Smooth muscle cell (in vitro differentiated cells): Measurements from ENCODE around the gene STK11. TPM values are rescaled to one million over a fixed set of nuclear protein-coding genes. Genes with fewer than 3 reads are reported as not detected.

Experiments used
- DNase-seq: peaks from one replicate; lab custom pipeline; 2025; ENCODE audit not compliant: unreplicated experiment; lab: John Stamatoyannopoulos, UW
- H2AFZ ChIP-seq: fragments of 200-600 bp; sonication (generic); 2 replicates; pipeline ENCODE4 v1.6.0; 2016; ENCODE audit warnings: antibody characterized with exemption, low read depth, mild to moderate bottlenecking
- H3F3A ChIP-seq: fragments of 200-600 bp; sonication (generic); 2 replicates; pipeline ENCODE4 v1.6.0; 2017; ENCODE audit warnings: antibody characterized with exemption, low read depth
- H3K27ac ChIP-seq: fragments of 200-600 bp; sonication (generic); 2 replicates; pipeline ENCODE4 v1.5.1; 2016; ENCODE audit warnings: low read depth, mild to moderate bottlenecking
- H3K27me3 ChIP-seq: fragments of 200-600 bp; sonication (generic); 2 replicates; pipeline ENCODE4 v1.6.1; 2016; ENCODE audit warnings: low read depth, mild to moderate bottlenecking
- H3K36me3 ChIP-seq: fragments of 200-600 bp; sonication (generic); 2 replicates; pipeline ENCODE4 v1.5.1; 2016; ENCODE audit warnings: low read depth
- H3K4me1 ChIP-seq: fragments of 200-600 bp; sonication (generic); 2 replicates; pipeline ENCODE4 v1.5.1; 2016; ENCODE audit warnings: low read depth
- H3K4me2 ChIP-seq: fragments of 200-600 bp; sonication (generic); 2 replicates; pipeline ENCODE4 v1.6.0; 2016; ENCODE audit warnings: mild to moderate bottlenecking
- H3K4me3 ChIP-seq: fragments of 200-600 bp; sonication (generic); 2 replicates; pipeline ENCODE4 v1.5.1; 2016; ENCODE audit warnings: mild to moderate bottlenecking
- H3K79me2 ChIP-seq: fragments of 200-600 bp; sonication (generic); 2 replicates; pipeline ENCODE4 v1.6.0; 2016; ENCODE audit warnings: low read depth, mild to moderate bottlenecking
- H3K9ac ChIP-seq: fragments of 200-600 bp; sonication (generic); 2 replicates; pipeline ENCODE4 v1.6.0; 2016; ENCODE audit warnings: low read depth
- H3K9me3 ChIP-seq: fragments of 200-600 bp; sonication (generic); replicated peaks from 2 replicates; pipeline ENCODE4 v1.5.1; 2016; ENCODE audit warnings: low read depth
- H4K20me1 ChIP-seq: fragments of 200-600 bp; sonication (generic); 2 replicates; pipeline ENCODE4 v1.6.0; 2016; ENCODE audit warnings: low read depth
- CTCF ChIP-seq: fragments of 200-600 bp; sonication (generic); IDR thresholded peaks from 2 replicates; pipeline ENCODE4 v1.5.1; 2017; ENCODE audit warnings: borderline replicate concordance, mild to moderate bottlenecking, antibody characterized with exemption; ENCODE audit not compliant: insufficient read depth, poor library complexity, severe bottlenecking
- WGBS: methylation state at CpG from one replicate; pipeline ENCODE4 v1.1.7; 2016; ENCODE audit warnings: low lambda C conversion rate; 5-methylcytosine and 5-hydroxymethylcytosine counted together
- polyA plus RNA-seq: library from polyadenylated mRNA; unstranded; fragments of >200 nt; fragmentation: Nextera tagmentation; extraction: Ambion mirVana; gene quantifications from 2 replicates; pipeline ENCODE4 v1.2.1, GENCODE V29; 2016
- total RNA-seq: library from RNA; depleted of rRNA; stranded (reverse); fragments of >200 nt; gene quantifications from 2 replicates; pipeline ENCODE4 v1.2.3, GENCODE V29; 2014

STK11 gene
- total and polyA plus RNA-seq, 2 experiments from 2014 or later: 23.6 to 62.3 TPM

DNA sequence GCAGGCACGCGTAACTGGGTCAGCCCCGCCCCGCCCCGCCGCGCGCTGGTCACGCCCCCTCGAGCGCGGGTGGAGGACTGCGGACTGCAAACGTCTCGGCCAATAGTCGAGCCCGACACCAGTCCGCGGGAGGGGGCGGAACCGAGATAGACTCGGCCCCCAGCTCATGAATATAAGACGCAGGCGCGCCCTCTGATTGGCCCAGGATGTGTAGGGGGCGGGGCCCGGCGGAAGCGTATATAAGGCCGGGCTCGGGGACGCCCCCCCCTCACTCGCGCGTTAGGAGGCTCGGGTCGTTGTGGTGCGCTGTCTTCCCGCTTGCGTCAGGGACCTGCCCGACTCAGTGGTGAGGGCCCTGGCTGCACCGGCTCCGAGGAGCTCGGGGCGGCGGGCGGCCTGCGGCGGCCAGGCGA lies 63.5 kb downstream of the STK11 start, which contains the start of gene CIRBP:
Gene CIRBP (plus strand): TSS at position 268 of the 413 bp plus-strand sequence. CDS start 1,602 bp downstream, outside the sequence.
- peaks cover 43% of the 10 kb centered on the region for H3K79me2 ChIP-seq
- H4K20me1 ChIP-seq: peaks cover 50% of the 10 kb centered on the region
- peaks cover 48% of the 10 kb centered on the region for H3K4me1 ChIP-seq
- H3K4me3 ChIP-seq: peak within 1 kb of the TSS; percentile 67
- no peaks in the 10 kb centered on the region for H3K9me3 ChIP-seq
- under 1% methylated on average over 26 of the region's 50 CpGs for WGBS
- H2AFZ ChIP-seq: no peak within 1 kb of the TSS
- H3F3A ChIP-seq: peaks cover 54% of the 10 kb centered on the region
- peak within 1 kb of the TSS; percentile 91 for H3K4me2 ChIP-seq
- H3K36me3 ChIP-seq: peaks cover 8% of the 10 kb centered on the region
- H3K27me3 ChIP-seq: no peaks in the 10 kb centered on the region
- H3K9ac ChIP-seq: peak within 1 kb of the TSS; percentile 89
- TF ChIP-seq CTCF: no peak
- H3K27ac ChIP-seq: peak within 1 kb of the TSS; percentile 94
- peak; percentile 97 for DNase-seq

DNA sequence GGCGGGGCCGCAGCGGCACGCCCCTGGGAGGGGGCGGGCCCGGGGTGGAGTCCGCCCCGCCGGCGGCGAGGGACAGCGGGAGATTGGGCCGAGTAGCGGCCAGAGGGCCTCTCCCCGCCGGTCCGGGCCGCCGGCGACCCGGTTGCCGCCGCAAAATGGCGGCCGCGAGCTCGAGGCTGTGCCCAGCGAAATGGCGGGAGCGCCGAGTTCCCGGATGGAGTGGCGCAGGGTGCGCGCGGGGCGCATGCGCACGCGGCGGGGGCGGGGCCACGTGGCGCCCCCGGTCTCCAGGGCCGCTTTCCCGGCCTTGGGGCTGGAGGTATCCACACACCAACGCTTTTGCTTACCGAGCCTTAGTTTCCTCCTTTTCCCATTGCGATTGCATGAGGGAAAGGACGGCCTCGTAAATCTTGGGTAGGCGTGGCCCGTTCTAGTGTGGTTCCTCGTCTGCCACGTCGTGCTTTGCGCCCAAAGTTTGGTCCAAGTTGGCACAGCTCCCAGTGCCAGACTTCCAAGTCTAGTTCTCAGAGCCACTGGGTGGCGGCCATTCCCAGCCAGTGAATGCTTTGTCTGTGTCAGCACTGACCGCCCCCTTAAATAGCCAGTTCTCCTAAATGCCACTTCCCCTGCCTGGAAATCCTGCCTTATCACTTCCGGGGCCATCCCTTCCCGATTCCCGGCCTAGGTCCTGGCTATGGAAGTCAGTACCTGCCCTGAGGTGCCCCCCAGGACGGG lies 64.1 kb downstream of the STK11 start:
- Histone ChIP-seq H3K79me2 (peaks cover 48% of the 10 kb centered on the region), H3K36me3 (peaks cover 8% of the 10 kb centered on the region), H3K4me3 (peak overlapping the region; percentile 67), H3K4me1 (peaks cover 52% of the 10 kb centered on the region), H3F3A (peaks cover 58% of the 10 kb centered on the region), H3K4me2 (peak overlapping the region; percentile 87), H3K9me3 (no peaks in the 10 kb centered on the region), H4K20me1 (peaks cover 53% of the 10 kb centered on the region), H3K9ac (peak overlapping the region; percentile 89), H2AFZ (no peak overlapping the region), H3K27ac (peak overlapping the region; percentile 94), H3K27me3 (no peaks in the 10 kb centered on the region)
- WGBS: 1% methylated on average over 51 of the region's 64 CpGs
- DNase-seq: peak; percentile 82
- peak; percentile 1 for TF ChIP-seq CTCF

DNA sequence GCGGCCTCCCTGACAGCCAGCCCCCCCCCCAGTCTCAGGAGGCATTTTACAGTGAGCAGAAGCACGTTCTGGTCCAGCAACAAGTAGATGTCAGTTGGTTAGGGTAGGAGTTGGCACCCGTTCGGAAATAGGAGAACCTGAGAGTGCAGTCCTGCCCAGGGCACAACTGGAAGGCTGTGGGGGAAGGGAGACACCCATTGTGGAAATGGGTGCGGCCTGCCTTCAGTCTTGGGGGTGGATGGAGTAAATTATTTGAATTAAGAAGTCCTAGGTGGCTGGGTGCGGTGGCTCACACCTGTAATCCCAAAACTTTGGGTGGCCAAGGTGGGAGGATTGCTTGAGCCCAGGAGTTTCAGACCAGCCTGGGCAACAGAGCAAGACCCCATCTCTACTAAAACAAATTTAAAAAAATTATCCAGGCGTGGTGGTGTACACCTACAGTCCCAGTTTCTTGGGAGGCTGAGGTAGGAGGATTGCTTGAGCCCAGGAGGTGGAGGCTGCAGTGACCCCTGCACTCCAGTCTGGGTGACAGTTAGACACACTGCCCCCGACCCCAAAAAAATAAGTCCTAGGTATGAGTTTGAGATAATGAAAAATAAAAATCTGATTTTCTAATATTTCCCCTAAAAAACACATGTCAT lies 64.8 kb downstream of the STK11 start:
- Histone ChIP-seq H3K27me3 (no peaks in the 10 kb centered on the region), H3K79me2 (peaks cover 51% of the 10 kb centered on the region)

More for the DNA sequence above, 64.8 kb downstream of the STK11 start:
- Histone ChIP-seq H3K27ac (peak overlapping the region; percentile 94), H3K9me3 (no peaks in the 10 kb centered on the region), H3K4me3 (peak overlapping the region; percentile 67), H3K9ac (peak overlapping the region; percentile 89), H3K4me1 (peaks cover 51% of the 10 kb centered on the region), H2AFZ (no peak overlapping the region), H4K20me1 (peaks cover 53% of the 10 kb centered on the region), H3K4me2 (peak overlapping the region; percentile 87), H3F3A (peaks cover 63% of the 10 kb centered on the region), H3K36me3 (peaks cover 8% of the 10 kb centered on the region)
- no peak for TF ChIP-seq CTCF
- 55% methylated on average over 8 of the region's 8 CpGs for WGBS
- no peak for DNase-seq
